NCI-H2029 (cell line): Measurements from ENCODE around the gene SORD.
"Not testable (repeated sequence)": the region's sequence is repeated elsewhere in the genome, so short reads cannot be mapped to it uniquely, and the experiment has no call there.

ENCODE experiments used
- DNase-seq: peaks from one replicate; lab custom pipeline; 2025; lab: John Stamatoyannopoulos, UW

Gene SORD

DNA sequence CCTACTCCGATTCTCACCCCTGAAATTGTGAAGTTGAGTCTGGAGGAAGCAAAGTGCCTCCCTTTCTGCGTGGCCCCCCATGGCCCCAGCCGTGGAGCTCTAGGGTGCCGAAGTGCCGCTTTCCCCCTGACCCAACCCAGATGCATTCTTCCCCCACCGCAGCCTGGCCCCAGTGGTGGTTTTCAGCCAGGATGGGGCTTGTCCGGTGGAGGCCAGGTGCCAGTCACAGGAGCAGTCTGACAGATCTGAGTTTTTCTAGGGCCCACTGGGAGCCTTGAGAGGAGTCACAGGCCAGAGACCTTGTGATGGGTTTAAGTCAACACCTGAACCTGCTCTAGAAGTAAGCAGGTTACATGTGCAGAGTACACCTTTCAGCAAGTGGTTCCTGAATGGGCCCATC, 39.3 kb downstream of the SORD start:
- DNase-seq = not testable (repeated sequence)

DNA sequence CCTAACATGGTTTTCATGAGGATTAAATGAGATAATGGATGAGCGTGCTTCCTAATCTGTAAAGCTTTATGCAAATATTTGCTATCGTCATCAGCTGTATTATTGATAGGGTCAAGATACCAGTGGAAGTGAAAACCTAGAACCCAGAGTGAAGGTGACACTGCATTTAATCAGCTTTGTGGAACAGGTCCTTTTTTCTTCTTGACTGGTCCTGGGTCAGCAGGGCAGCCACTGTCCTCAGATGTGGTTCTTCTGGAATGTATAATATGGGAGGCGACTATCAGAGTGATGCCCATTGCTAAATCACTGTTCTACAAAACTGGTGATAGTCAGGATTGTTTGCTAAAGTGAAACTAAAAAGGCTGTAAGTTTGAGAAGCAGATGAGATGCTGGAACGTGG, 41.4 kb downstream of the SORD start:
- no peak for DNase-seq

DNA sequence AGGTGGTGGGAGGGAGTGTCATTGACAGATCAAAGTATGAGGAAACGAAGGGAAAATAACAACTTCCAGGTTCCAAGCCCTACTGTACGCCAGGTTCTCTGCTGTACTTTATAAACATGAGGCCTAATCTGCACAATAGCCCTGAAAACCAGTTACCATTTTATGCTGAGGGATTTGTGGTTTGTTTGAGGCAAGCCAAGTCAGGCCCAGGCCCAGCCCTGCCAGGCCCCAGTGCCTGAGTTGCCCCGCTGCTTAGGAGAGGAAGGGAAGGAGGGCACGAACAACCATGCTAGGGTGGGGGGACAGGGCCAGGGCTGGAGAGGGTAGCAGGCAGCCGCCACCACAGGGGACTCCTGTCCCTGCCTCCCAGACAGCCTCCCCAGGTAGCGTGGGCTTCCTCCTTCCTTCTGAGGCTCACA, 47.0 kb downstream of the SORD start:
- not testable (repeated sequence) for DNase-seq

DNA sequence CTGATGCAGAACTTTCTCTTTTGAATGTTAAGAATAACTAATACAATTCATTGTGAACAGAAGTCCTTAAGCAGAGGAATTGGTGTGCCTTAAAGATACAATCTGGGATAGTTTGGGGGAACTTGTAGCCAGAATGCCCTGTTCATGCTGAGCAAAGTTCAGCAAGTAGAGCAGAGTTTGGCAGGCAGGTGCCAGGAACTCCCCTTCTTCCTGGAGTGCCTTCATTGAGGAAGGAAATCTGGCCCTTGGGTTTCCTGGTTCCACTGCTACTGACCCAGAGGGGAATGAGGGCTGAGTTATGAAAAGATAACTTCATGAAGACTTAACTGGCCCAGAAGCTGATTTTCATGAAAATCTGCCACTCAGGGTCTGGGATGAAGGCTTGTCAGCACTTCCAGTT, 50.6 kb downstream of the SORD start:
- not testable (repeated sequence) for DNase-seq

DNA sequence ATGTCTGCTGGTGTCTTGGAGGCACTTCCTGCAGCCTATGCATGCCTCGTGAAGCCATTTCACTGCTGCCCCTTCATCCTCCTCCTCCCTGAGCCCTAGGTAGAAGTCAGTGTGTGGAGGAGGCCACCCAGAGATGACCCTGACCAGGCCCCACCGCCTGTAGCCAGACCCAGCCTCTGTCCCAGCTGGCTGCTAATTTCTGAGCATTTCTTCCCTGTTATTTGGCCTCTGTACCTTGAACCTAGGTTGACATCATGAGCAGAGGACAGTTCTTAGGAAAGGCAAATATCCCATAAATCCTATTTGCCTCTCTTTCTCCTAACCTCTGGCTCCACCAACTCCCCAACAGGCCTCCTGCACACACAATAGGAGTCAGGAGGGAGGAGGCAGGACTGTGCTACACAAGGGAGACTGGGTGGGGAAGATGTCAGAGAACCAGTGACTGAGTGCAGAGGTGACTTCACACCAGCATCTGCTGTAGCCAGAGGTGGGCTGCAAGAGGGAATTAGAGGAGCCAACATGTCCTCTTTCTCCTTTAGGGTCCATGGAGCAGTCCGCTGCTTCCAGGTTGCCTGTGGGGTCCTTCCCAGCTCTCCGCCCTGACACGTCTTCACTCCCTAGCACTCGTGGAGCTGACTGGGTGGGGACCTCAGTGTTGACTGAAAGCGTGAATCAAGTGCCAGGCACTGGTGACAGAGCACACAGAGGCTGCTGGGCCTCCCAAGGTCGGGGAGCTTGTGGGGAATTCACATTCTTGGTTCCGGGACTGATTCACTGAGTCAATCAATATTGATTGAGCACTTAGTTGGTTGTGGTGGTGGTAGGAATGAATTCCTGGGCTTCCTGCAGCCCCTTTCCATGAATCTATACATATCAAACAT, 52.7 kb downstream of the SORD start:
- DNase-seq = not testable (repeated sequence)

DNA sequence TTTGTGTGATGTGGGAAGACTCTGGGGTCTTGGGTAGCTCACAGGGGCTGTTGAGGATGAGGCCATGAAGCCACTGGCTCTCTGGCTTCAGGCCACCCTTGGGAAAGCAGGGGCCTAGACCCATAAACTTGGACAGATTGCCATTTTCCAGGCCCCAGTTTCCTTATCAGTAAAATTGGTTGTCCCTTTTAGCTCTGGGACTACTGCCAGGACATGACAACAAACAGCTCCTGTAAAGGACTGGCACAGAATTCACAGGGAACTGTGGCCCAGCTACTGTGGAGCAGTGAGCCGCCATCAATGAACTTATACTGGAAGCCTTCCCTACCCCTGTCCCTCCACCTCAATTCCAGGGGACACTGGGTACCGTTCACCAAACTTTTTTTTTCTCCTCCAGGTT, 54.4 kb downstream of the SORD start:
- DNase-seq = not testable (repeated sequence)

DNA sequence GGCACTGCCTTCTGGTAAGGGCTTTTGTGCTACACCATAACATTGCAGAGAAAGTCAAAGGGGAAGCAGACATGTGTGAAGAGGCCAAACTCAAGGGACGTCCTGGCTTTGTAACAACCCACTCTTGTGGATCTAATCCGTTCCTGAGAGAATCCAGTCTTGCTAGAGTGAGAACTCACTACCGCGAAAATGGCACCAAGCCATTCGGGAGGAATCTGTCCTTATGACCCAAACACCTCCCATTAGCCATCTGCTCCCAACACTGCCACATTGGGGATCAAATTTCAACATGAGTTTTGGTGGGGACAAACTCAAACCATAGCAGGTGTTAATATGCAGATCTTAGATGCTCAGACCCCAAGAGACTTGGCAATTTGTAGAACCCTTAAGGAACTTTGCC, 56.2 kb downstream of the SORD start:
- DNase-seq = not testable (repeated sequence)

DNA sequence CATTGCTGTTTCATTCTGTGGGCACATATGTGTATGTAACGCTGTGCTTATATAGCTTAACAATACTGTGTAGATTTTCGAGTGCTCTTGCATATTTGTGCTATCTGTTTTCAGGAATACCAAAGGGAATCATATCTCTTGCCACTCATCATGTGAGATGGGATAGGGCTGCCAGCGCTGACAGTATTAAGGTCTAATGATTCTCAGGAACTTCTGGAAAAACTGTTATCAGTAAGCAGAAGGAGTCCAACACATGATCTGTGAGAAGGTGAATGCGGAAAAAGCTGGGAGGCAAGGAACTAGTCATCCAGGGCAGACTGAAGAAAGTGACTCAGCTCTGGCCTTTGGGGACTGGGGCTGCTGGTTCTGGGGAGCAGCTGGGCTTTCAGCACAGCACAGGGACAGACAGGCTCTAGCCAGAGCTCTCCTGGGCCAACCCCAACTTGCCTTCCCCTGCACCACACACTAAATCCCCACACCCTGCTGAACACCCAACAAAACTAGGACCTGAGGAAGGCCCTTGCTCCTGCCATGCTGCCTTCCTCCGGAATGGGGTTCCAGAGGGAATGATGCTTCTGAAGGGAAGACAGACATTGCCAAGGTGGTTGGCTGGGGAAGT, 56.7 kb downstream of the SORD start:
- not testable (repeated sequence) for DNase-seq

DNA sequence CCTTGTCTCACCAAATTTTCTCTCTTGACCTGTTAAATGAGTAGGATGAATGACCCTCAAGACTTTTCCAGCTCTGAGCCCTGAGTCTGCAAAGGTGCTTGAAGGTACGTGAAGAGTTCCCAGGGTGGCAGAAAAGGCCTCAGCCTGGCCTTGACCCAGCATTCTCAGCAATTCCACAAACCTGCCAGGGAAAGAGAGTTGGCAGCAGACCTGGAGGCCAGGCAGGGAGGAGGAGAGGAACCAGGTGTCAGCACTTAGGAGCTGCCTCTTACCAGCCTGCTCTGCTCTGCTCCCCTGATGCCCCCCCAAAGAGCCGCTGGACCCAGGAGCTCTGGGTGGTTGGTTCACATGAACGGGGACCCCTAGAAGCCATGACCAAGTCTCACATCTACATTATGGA, 57.6 kb downstream of the SORD start:
- DNase-seq = not testable (repeated sequence)

DNA sequence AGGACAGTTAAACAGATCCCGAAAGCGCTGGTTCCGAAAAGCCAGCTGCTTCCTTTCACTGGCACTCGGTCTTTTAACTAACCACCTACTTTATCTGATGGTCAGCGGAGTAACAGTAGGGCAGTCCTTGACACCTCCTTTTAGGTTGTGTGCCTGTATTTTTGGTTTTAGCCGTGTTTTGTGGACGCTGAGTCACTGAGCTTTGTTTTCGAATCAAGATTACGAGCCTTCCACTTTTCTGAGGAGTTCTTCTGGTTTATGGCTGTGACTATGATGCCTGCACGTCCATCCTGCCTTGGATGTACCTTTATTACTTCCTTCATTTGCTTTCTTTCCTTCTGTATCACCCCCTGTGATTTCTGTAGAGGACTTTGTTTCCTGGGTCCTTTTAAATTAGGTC, 59.4 kb downstream of the SORD start:
- DNase-seq = not testable (repeated sequence)

DNA sequence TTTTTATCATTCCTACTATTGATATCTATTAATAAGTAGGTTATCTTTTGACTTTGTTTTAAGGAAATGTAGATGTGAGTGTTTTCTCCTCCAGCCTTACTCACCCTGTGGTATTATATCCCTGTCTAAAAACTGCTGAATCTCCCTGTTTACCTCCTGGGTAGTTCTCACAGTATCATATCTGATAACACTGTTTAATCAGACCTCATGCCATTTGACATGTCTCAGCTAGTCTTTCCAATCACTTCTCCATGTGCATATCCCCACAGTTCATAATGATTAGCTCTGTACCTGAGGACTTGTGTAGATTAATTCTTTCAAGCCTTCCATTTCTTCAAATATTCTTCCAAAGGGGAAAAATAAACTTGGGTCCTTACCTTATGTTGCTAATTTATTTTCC, 60.2 kb downstream of the SORD start:
- DNase-seq = no peak

DNA sequence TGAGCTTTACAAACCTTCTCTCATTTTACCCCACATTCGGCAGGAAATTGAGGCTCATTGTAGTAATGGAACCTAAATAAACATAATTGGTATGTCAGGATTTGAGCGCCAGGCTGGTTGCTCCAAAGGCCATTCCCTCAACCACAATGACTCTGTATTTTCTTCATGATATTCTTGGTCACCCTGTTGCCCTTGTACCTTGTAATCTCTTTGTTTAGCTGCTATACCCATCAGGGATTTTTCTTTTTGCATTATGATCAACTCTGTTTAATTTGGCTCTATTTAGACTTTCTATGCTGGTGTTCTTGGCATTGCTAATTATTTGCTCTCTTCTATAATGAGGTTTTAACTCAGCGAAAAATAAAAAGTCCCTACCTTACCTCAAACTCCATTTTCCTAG, 61.2 kb downstream of the SORD start:
- DNase-seq = no peak

DNA sequence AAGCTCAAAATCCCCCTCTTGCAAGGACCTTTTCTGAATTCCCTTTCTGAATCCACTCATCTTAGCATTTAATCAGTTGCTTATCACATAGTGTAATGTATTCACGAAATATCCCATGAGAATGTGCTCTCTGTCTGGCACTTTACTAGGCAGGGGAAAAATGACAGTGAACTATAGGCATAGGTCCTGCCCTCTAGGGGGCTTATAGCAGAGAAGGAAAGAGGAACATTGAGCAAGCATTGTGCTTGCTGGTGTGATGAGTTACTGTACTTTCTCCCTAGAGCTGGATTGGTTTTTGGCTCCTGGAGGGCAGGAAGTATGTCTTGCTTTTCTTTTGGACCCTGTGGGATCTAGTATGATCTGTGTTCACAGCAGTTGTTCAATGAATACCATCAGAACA, 64.5 kb downstream of the SORD start:
- DNase-seq = no peak

DNA sequence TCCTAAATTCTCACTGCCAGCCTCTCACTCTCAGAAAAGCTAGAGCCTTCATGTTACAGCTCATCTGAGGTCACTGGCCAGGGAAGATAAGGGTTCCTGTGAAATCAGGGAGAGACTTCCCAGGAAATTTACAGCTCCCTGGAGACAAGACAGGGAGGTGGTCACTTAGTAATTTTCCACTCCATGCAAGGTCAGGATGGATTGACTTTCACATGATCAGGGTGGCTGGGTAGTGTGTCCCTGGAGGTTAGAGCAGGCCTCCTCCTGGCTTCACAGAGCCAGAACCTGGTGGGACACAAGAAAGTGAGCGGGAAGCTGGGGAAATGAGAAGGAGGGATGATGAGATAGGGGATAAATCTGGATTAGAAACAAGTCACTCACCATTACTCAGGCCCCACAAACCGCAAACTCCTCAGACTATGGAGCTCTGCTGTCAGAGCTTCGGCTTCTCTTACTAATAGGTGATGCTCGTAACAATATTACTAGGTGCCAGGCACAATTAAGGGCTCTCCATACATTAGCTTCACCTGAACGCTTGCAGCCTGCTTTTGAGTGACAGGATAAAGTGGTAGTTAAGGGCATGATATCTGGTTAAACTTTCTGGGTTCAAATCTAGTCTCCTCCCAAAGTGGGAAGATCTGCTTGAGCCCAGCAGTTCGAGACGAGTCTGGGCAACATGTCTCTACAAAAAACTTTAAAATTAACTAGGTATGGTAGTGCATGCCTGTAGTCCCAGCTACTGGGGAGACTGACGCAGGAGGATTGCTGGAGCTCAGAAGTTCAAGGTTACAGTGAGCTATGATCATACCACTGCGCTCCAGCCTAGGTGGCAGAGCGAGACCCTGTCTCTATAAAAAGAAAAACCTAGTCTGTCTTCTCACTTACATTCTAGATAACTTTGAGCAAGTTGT, 66.1 kb downstream of the SORD start:
- DNase-seq = no peak

DNA sequence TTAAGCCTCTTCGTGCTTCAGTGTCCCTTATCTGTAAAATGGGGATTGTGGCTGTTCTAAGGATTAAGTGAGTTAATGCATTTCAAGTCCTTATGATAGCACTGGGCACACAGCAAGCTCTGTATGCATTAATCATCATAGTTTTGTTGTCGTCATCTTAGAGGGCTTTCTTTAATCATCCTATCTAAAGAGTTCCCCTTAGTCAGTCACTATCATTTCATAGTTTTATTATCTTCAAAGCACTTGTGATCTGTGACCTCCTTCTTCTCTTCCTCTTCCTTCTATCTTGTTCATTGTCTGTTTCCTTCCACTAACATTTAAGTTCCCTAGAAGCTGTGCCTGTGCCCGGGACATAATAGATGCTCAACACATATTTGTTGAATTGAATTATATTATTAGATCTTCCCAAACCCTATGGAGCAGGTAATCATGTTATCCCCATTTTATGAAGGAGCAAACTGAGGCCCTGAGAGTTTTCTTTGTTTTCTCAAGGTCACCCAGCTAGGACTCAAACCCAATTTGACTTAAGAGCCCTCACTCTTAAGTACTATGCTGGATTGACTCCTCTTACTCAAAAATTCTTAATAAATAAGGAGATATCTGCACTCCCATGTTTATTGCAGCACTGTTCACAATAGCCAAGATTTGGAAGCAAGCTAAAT, 66.8 kb downstream of the SORD start:
- DNase-seq = no peak

DNA sequence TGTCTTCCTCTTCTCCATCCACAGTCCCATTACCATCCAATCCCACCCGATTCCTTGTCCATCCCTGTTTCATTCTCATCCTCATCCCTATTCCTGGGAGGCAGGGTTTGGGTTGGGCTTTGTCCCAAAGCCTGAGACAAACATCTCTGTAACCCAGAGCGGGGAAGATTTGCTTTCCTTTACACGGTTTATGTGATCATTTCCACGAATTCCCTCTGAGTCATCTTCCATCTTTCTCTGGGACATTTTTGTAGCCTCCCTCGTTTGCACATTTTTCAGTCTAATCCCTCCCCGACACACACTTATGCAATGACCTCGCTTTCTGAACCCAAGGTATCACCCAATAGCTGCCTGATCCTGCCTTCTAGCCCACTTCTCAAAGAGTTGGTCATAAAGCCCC, 68.2 kb downstream of the SORD start:
- no peak for DNase-seq

DNA sequence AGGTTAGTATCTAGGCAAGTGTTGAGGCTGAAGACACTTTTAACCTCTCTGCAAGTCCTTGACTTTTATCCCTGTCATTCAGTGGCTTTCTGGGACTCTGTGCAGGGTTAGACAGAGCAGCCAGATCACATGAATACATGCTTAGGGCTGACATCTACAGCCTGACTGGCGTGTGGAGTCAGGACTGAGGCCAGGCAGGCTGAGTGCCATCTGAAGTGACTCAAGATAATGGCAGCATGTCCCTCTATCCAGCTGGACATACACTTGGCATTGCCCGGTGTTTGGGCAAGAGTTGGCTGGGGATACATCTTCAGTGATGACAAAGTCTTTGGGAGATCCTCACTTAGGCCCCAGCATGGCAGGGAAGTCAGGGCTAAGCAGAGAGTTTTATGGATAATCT, 68.6 kb downstream of the SORD start:
- no peak for DNase-seq

DNA sequence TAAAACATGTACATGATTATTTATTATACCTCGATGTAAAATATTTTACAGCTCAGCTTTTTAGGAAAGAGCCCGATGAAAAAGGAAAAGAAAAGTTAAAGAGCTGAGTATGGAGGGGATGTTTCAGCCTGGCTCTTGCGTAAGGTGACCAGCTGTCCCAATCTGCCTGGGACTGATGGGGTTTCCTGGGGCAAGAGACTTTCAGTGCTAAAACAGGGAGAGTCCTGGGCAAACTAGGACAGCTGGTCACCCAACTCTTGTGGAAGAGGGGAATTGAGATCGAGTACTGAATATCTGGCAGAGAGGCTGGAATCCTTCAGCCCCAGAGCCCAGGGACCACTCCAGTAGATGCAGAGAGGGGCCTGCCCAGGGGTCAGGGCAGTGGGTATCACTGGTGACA, 70.0 kb downstream of the SORD start:
- no peak for DNase-seq

DNA sequence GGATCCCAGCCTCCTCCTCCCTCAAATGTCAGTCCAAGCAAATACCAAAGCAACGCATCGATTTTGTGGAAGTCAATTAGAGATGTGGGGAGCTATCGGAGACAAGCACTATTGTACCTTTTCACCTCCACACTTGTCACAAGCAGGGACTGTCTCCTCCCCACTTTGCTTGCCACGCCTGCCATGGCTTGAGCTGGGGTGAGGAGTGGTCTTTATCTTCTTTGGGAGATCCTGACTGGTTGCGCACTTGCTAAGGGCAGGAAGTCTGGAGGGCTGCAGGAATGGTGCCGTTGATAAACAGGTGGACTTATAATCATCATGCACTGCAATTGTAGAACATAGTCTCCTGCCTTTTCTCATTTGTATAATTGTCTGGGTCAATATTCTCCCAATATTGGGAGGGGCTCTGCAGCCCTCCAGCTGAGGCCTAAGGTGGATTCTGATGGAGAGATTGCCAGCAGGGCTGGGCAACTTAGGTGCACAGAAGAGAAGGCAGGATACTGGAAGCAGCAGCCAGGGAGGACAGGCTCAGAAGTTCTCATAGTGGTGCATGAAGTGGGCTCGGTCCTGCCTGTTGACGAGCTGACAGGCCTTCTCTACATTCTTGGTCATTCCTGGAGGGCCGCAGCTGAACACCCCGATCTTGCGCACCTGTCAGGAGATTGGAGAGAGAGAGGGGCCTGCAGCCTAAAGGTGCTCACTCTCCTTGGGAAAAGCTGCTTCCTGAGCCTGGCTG, 70.8 kb downstream of the SORD start:
- DNase-seq = no peak

DNA sequence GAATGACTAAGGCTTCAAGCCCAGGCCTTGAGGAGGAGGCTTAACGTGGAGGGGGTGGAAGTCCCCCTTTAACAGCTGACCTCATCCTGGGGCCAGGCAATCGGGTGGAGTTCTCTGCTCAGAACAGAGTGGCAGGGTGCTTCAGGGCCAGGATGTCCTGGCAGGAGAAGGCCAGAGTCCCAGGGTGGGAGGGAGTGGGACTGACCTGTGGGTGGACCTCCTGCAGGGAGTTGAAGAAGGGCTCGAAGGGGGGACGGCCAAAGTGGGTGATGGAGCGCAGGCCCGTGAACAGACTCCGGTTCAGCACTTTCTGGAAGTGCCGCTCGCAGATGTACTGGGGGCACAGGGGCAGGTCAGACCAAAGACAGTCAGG, 71.3 kb downstream of the SORD start:
- no peak for DNase-seq

DNA sequence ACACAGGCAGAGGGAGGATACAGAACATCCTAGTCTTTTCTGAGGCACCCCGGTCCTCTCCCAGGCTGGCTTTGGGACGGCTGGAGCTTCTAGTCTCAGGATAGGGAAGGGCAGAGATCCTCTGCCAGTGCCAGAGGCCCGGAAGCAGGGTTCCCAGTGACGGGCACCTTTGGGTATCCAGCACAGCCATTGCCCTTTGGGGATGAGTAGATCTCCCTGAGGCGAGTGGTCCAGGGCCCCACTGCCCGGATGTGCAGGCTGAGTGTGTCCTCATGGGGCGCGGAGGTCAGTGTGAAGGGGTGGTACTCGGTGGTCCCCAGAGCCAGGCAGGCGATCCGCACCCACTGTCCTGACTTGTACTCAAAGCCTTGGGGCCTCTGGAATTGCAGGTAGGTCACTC, 72.7 kb downstream of the SORD start:
- DNase-seq = no peak
